HG03175 (cell line): ENCODE measurements around the gene COL6A5.
"Not testable (repeated sequence)": the region's sequence is repeated elsewhere in the genome, so short reads cannot be mapped to it uniquely, and the experiment has no call there.

ENCODE experiments used
- ATAC-seq: cut with Tn5 transposase; IDR thresholded peaks from one replicate; pipeline ENCODE4 v1.9.1; 2021; ENCODE audit warnings: mild to moderate bottlenecking, moderate library complexity; ENCODE audit not compliant: unreplicated experiment

The COL6A5 gene, protein sequence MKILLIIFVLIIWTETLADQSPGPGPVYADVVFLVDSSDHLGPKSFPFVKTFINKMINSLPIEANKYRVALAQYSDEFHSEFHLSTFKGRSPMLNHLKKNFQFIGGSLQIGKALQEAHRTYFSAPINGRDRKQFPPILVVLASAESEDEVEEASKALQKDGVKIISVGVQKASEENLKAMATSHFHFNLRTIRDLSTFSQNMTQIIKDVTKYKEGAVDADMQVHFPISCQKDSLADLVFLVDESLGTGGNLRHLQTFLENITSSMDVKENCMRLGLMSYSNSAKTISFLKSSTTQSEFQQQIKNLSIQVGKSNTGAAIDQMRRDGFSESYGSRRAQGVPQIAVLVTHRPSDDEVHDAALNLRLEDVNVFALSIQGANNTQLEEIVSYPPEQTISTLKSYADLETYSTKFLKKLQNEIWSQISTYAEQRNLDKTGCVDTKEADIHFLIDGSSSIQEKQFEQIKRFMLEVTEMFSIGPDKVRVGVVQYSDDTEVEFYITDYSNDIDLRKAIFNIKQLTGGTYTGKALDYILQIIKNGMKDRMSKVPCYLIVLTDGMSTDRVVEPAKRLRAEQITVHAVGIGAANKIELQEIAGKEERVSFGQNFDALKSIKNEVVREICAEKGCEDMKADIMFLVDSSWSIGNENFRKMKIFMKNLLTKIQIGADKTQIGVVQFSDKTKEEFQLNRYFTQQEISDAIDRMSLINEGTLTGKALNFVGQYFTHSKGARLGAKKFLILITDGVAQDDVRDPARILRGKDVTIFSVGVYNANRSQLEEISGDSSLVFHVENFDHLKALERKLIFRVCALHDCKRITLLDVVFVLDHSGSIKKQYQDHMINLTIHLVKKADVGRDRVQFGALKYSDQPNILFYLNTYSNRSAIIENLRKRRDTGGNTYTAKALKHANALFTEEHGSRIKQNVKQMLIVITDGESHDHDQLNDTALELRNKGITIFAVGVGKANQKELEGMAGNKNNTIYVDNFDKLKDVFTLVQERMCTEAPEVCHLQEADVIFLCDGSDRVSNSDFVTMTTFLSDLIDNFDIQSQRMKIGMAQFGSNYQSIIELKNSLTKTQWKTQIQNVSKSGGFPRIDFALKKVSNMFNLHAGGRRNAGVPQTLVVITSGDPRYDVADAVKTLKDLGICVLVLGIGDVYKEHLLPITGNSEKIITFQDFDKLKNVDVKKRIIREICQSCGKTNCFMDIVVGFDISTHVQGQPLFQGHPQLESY (N-terminal part only)

DNA sequence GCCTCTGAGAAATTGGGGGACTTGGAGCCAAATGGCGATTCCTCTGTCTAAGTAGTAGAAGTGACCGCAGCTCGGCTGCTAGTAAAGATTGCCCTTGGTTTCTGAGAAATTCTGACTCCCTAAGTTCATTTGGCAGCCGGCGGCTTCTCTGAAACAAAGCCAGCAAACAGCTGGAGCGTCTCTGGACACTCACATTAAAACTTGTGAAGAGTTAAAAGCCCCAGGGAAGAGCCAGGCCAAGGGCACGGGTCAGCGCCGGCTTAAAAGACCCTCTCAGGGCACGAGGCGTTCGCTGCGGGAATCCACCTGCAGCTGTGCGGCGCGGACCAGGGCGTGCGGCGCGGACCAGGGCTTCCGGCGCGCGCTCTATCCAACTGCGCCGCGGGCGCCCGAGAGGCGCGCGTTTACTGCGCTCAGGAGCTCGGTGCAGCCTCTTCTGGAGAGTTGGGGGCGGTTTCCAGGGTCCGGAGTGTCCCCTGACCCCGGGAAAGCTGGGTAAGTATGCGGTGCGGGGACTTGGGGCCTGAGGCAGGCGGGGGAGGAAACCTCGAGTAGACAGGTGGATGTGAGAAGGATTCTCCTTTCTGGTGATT, at the start of gene COL6A5:
Gene COL6A5 (plus strand): TSS at position 186 of the 593 bp plus-strand sequence. CDS start 27,967 bp downstream, outside the sequence.
- no peak for ATAC-seq

- ATAC-seq, result no peak
Observed at GRCh38 chr3:130299531-130299930, 45.9 kb upstream of the COL6A5 start.

DNA sequence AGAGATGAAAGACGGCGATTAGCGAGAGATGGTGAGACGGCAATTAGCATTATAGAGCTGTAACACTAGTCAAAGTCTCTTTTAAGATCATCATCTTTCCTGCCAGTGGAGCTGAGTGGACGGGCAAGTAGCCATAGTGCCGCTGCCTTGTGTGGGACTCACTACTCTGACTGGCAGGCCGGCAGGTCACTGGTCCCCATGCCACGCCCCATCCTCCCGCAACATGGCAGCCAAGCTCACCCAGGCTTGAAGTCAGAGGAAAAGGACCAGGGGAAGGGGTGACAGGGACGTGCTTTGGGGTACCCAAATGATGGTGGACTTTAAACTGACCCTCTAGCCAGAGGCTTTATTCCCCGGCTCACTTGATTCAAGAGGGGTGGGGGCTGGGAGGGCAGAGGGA, 44.6 kb upstream of the COL6A5 start:
- no peak for ATAC-seq

DNA sequence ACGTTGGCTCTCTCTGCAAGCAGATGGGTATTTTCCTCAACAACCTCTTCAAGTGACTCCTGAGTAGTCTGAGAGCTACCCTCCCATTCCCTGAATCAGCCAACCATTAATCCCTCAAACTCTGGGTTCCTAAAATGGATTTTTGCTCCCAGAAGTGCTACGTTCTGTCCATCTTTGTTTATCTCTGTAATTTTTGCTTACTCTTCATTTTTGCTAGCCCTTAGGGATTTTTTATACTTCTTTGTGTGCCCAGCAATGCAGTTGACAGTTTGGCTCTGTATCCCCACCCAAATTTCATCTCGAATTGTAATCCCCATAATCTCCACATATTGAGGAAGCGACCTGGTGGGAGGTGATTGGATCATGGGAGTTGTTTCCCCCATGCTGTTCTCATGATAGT, 35.4 kb upstream of the COL6A5 start:
- ATAC-seq, result no peak

DNA sequence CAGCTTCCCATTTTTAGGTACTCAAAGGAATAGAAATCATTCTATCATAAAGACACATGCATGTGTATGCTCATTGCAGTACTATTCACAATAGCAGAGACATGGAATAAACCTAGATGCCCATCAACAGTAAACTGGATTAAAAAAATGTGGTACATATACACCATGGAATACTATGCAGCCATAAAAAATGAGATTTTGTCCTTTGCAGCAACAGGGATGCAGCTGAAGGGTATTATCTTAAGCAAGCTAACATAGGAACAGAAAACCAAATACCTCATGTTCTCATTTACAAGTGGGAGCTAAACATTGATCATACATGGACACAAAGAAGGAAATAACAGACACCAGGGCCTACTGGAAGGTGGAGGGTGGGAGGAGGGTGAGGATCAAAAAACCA, 33.1 kb upstream of the COL6A5 start:
- no peak for ATAC-seq

DNA sequence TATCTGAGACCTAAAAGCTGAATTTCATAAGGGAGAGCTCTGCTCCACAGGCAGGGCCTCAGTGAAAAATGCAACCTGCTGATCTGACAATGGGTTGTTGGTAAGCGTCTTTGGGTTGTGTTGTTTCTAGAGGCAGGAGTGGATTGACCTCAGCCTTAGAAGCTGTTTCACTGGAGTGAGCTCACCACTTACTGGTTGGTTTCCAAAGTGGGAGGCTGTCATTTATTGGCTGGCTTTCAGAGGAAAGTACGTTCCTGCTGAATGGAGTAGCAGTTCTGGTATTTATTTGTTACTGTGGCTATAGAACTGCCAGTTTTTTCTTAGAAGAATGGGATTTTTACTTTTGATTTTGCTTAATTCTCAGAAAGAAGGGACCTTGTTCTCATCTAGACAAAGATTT, 29.3 kb upstream of the COL6A5 start:
- no peak for ATAC-seq

DNA sequence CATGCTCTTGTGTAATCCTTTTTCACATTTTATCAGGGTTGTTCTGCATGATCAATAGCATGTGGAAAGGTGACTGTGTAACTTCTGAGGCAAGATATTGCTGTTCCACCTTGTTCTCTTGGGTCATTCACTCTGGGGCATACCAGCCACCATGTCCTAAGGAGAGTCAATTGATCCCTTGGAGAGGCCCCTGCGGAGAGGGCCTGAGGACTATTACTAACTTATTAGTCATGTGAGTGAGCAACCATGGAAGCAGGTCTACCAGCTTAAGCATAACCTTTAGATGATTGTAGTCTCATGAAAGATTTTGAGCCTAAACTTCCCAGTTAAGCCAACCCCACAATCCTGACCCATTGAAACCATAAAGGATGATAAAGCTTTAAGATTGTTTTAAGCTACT, 22.0 kb upstream of the COL6A5 start:
- ATAC-seq, result no peak

DNA sequence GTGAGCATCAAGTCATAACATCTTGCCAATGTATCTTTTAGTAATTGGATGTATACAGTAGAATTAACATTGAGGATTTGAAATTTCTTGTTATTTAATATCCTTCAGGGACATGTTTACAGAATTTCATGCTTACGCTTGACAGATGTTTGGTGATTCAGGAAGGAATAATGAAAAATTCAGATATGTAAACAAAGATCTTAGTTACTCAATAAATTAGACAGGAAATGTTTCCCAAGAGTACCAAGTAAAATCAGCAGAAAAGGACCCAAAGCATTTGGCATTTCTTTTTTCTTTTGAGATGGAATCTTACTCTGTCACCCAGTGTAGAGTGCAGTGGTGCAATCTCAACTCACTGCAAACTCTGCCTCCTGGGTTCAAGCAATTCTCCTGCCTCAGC, 4.7 kb upstream of the COL6A5 start:
- ATAC-seq, result no peak

DNA sequence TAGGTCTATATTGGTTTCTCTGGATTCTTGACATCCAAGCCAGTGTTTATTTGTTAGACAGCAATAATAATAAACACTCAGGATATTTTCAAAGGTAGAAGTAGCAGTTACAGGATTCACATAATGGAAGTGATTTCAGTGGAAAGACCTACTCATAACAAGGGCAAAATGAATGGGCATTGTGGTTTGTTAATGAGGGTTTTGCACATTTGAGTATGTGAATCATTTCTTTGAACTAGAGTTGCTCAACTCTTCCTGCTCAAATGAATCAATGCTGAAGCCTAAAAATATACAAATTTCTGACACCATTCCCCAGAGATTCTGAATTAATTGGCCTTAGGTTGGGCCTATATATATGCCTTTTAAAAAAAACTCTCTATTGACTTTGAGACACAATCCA, 4.1 kb upstream of the COL6A5 start:
- no peak for ATAC-seq

DNA sequence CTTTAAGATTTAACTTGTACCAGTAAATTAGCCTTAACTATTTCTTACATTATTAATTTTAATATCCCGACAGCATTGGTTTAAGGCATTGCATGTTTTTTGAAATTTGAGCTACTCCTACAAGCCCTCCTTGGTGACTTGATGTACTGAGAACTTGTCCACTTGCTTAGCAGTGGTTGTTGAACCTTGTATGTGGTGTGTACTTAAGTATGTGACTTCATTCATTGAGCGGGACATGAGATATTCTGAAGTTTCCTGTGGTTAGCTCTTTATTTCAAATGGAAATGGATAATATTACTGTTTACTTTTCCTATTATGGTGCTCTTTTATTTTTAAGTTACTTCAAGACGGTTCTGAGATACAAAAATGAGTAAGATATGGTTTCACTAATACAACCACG, 3.6 kb upstream of the COL6A5 start:
- no peak for ATAC-seq

GRCh38 chr3:130342821-130343661, 2.4 kb upstream of the COL6A5 start:
- ATAC-seq, result no peak

GRCh38 chr3:130348258-130348657, 2.8 kb downstream of the COL6A5 start:
- ATAC-seq, result not testable (repeated sequence)

DNA sequence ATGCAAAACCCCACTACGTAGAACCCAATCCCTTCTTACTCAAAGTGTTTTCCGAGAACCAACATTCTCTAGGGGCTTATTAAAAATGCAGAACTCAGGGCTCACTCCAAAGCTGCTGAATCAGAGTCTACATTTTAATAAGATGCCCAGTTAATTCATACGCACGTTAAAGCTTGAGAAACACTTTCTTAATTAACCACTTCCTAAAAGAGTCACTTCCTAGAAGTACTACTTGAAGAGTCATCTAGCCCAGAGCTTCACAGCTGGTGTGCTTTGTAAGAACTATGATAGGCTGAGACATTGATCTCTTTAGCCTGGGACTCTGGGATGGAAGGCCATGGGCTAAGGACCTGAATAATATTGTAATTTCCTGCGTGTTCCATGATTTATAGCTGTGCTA, 9.0 kb downstream of the COL6A5 start:
- no peak for ATAC-seq

- no peak for ATAC-seq
Observed at GRCh38 chr3:130374033-130374432, 28.6 kb downstream of the COL6A5 start.

DNA sequence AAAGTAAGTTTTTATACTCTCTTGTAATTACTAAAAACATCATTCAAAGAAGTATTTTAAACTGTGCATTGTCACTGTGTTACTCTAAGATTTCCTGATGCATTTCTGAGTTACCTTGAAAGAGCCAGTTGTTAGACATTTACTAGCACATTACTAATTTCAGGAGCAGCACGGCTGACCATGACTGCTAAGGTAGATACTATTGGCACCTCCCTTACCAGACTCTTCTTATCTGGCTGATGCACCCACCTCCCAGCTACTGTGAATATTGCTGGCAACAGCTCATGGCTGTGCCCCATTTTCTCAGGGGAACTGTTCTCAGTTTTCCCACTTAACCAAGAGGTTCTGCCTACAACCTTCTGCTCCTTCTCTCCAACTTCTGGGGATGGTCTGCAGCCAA, 29.4 kb downstream of the COL6A5 start:
- ATAC-seq, result no peak

DNA sequence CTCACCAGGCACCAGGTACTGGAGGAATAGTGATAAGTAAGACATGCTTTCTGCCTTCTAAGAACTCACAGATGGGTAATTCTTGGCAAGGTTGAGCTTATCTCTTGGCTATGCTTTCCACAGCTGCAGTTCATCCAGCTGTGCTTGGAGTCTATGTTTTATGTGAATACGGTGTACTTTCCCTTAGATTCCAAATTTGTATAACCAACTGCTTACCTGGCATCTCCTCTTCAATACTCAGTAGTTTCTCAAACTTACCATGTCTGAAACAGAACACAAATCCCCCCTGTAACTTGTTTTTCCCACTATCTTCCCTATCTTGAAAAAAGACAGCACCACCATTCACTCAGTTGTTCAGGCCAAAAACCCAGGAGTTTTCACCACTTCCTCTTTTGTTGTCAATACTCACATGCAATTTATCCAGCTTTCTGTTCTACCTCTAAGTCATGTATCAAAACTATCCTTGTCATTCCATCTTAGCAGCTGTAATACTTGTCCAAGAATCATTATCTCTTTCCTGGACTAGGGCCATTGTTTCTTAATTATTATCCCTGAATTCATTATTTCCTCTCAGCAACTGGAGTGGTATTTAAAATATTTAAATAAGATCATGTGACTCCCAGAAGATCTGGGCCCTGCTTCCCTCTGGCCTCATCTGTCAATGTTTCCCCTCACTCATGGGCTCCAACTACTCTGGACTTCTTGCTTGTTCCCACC, 32.6 kb downstream of the COL6A5 start:
- ATAC-seq, result no peak

GRCh38 chr3:130378677-130379191, 33.3 kb downstream of the COL6A5 start:
- ATAC-seq, result no peak

GRCh38 chr3:130379274-130379673, 33.8 kb downstream of the COL6A5 start:
- ATAC-seq, result no peak

DNA sequence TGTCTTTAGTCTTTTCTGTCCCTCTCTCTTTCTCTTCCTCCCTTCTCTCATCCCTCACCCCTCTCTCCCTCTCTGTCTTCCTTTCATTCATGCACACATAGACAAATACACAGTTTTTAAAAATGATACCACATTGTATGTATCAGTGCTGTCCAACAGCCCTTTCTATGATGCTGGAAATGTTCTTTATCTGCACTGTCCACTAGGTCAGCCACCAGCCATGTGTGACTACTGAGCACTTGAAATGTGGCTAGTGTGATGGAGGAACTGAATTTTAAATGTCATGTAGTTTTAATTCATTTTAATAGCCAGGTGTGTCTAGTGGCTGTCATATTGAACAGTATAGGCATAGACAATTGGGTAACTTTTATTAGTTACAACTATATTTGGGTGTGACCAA, 34.9 kb downstream of the COL6A5 start:
- no peak for ATAC-seq
